ENCODE measurements around the gene DNM3.

Gene DNM3

DNA sequence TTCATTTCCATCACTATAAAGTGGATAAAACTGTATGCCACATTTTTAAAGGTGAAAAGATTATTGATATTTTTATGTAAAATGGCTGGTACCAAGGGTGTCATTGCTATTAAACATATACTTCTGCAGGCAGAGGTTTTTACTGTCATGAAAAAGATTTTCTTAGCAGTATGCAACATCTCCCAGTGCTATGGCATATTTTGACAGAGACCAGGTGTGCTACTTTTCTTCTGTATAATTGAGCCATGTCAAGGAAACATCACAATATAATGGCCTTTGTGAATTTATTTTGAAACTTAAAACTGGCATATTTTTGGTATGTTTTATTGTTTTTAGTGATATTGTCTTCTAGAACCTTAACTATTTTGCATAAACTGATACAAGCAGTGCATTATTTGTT lies 362.6 kb downstream of the DNM3 start:
- no peak for DNase-seq

DNA sequence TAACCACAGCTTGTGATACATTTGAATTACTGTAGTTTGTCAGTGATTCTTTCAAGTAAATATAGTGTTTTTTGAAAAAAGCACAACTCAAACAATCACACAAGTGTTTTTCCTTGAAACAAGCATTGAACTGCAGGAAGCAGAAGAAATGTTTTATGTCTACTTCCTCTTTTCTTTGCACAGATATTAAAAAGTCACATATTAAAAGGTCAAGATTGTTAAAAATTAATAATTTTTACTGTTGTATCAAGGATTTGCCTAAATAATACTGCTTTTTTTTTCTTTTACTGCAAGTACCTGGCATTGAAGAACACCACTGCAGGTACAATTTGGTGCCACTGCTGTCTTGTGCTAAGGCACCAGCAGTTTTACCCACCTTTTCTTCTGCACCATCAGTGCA lies 365.0 kb downstream of the DNM3 start:
- DNase-seq = no peak
- no peak for TF ChIP-seq POLR2A (IDR thresholded peaks at IDR 0.05; ENCODE audit: low read length)
- no peak for TF ChIP-seq GATA1 (IDR thresholded peaks at IDR 0.05; ENCODE audit: low read depth, low read length)

More for the DNA sequence above, 362.6 kb downstream of the DNM3 start:
- no peak for TF ChIP-seq POLR2A (IDR thresholded peaks at IDR 0.05; ENCODE audit: low read length)
- TF ChIP-seq GATA1 (IDR thresholded peaks at IDR 0.05; ENCODE audit: low read depth, low read length) = no peak

DNA sequence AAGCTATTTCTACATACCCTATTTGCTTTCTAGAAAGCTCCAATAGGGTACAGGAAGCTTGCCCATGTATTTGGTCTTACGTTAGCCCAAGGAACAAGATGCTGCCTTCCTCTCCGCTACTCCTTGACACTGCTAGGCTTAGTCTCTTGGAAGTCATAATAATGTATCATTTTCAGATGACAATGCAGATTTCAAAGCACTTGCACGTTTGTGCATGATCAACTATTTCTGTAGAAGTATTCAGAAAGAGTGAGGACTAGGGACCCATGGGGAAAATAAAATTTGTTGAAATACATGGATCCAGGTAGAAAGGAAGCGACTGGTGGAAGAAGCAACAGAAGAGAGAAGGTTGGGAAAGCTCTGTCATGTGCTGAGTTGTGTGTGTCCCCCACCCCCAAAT lies 367.3 kb downstream of the DNM3 start:
- TF ChIP-seq GATA1 (IDR thresholded peaks at IDR 0.05; ENCODE audit: low read depth, low read length) (no peak), POLR2A (IDR thresholded peaks at IDR 0.05; ENCODE audit: low read length) (no peak)
- no peak for DNase-seq

DNA sequence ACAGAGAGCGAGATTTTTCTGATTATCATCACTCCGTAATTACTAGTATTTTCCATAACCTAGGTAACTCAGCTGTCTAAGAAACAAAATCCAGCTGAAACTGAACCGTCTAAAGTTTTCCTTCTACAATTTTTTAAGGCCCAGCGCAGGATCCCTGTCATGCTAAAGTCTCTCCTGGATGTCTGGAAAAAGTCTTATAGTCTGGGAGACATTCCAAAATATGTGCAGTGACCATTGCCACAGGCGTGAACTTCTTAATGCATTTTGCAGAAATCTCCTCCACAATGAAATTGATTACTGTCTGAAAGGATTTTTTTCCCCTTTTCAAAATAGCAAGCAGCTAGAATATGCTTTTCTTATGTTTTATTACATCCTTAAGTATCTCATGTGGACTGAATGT lies 369.9 kb downstream of the DNM3 start:
- no peak for TF ChIP-seq POLR2A (IDR thresholded peaks at IDR 0.05; ENCODE audit: low read length)
- TF ChIP-seq GATA1 (IDR thresholded peaks at IDR 0.05; ENCODE audit: low read depth, low read length) = no peak
- DNase-seq = no peak

DNA sequence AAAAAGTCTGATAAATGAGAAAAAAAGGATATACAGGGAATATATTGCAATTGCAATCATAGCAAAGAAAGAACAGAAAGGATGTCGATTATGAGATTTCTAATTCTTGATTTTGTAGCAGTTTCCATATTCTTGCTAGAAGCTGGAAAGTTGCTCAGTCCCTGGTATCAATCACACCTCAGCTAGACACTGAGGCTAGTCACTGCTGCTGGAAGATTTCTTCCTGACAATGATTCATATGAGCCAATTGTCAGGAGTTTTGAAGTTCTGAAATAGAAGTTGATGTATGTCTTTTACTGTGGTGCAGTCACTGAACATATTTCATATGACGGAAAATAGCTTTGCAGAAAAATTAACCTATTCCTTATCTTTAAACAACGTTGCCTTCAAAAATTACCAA lies 370.8 kb downstream of the DNM3 start:
- TF ChIP-seq POLR2A (IDR thresholded peaks at IDR 0.05; ENCODE audit: low read length) (no peak), GATA1 (IDR thresholded peaks at IDR 0.05; ENCODE audit: low read depth, low read length) (no peak)
- DNase-seq = no peak

DNA sequence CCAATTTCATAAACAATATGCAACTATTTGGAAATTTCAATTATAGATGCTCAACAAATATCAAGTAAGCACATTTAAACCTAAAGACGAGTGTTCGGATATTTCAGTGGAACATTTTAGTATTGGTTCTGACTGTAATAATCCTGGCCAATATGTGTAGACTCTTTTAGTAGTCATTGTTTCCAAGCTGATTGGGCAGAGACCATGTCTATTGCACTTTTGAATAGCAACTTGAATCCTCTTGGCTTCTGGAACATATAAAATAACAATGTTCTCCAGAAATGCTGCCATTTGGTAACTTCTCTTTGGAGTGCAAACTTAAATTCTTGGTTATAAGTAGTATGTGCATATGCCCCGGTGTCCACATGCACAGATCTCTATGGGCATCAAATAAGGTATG lies 373.7 kb downstream of the DNM3 start:
- no peak for DNase-seq
- TF ChIP-seq POLR2A (IDR thresholded peaks at IDR 0.05; ENCODE audit: low read length) (no peak), GATA1 (IDR thresholded peaks at IDR 0.05; ENCODE audit: low read depth, low read length) (no peak)

DNA sequence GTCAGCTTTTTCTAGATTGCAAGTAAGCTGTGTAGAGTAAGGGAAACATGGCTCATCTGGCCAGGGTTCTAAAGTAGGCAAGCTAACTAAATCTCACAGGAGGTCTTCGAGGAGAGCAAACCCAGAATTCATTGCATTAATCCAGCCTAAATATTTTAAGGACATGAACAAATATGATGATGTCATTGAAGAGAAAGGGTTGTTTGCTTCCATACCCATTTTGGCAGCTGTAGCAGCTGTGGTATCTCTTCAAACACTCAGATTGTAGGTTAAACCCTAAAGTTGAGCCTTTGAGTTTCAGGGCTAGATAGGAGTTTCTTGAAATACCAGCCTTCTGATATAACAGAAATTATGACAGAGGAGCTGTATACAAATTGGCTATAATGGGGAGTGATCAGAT lies 378.7 kb downstream of the DNM3 start:
- TF ChIP-seq POLR2A (IDR thresholded peaks at IDR 0.05; ENCODE audit: low read length) = no peak
- no peak for TF ChIP-seq GATA1 (IDR thresholded peaks at IDR 0.05; ENCODE audit: low read depth, low read length)
- DNase-seq = no peak

DNA sequence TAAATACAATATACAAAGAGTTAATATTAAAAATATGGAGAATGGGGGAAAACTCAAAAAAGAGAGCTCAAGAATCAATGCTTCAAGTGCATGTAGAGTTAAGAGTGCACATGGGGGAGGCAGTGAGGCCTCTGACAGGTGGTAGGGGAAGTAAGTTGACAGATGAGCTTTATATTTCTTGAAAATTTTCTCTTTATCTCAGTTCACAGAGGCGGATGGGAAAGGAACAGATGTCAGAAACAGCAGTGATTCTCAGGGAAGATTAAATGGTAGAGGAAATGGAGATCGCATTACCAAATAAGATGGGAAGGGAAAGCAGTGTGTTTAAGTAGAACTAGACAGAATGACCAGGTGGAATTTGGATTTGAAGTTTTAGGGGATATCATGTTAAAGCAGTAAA lies 379.1 kb downstream of the DNM3 start:
- TF ChIP-seq GATA1 (IDR thresholded peaks at IDR 0.05; ENCODE audit: low read depth, low read length) (no peak), POLR2A (IDR thresholded peaks at IDR 0.05; ENCODE audit: low read length) (no peak)
- DNase-seq = no peak

DNA sequence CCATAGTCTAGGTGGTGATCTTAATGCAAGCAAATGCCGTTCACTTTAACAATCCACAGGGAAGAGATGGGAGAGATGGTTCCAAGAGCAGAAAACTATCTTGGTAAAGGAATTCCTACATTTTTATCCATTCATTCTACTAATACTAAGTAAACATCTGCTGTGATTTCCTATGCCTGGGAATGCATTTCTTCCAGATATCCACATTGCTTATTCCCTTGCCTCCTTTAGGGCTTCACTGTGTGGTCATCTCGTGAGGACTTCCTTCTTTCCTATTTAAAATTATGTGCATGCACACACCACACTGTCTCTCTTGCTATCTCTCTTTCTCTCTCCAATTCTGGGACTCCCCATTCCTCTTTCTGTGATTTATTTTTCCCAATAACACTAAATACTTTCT lies 380.1 kb downstream of the DNM3 start:
- no peak for DNase-seq
- no peak for TF ChIP-seq GATA1 (IDR thresholded peaks at IDR 0.05; ENCODE audit: low read depth, low read length)

DNA sequence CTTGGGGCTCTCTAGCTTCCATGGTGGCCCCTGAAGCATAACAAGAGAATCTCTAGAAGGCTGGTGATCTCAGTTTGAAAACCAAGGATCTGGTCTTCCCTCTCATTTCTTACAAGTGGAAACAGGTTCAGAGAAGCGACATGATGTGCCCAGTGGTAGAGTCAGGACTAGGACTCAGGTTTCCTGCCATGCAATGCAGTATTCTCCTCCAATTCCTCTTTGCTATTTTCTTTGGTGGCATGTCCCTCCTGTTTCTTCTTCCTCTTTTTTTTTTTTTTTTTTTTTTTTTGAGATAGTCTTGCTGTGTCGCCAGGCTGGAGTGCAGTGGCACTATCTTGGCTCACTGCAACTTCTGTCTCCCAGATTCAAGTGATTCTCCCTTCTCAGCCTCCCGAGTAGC lies 383.6 kb downstream of the DNM3 start:
- no peak for DNase-seq
- TF ChIP-seq GATA1 (IDR thresholded peaks at IDR 0.05; ENCODE audit: low read depth, low read length) = no peak

DNA sequence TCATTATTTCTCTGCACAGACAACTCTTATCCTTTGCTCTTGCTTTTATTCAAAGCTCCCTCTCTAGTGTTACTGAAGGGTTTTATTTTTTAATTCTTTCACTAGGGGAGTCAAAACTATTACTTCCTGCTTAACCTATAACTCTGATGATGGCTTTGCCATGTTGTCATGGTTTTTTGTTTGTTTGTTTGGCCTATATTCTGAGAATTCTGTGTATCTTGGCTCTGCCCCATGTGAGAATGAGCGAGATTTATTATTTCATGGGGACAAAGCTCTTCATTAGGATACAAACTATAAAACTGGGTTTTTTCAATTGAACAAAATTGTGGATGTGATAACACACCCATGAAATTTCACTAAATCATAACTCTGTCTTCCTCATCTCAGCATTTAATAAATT lies 388.6 kb downstream of the DNM3 start:
- no peak for TF ChIP-seq POLR2A (IDR thresholded peaks at IDR 0.05; ENCODE audit: low read length)
- DNase-seq = no peak

DNA sequence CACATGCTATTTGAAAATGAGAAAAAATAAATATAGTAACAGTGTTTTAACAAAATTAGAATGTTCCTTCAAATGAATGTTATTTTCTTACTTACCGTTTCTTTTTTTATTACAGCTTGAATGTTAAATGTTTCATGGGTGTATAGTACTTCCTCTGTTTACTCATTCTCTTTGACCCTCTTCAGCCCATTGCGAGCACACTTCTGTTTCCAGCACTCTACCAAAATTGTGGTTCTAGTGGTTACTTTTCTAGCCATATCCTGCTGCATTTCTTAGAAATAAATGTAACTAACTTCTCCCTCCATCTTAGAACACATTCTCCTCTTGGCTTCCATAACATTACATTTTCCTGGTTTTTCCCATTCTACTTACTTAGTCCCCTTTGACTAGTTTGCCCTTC lies 389.2 kb downstream of the DNM3 start:
- TF ChIP-seq POLR2A (IDR thresholded peaks at IDR 0.05; ENCODE audit: low read length) (no peak), GATA1 (IDR thresholded peaks at IDR 0.05; ENCODE audit: low read depth, low read length) (no peak)
- no peak for DNase-seq

DNA sequence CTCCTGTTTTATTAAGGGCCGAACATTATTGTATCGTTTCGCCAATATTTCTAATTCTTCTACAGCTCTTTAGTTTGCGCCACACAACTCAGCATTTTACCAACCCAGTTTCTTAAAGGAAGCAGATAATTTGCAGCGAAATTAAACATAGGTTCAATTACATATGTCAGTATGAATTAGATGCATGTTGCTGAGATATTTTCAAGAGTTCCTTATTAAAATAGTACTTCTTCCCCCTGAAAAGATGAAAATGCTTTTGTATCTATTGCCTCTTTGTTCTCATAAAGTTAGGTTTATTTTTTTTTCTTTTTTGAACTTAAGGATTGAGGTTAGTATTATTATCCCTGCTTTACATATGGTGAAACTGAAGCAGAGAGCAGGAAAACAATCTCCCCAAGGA lies 395.7 kb downstream of the DNM3 start:
- DNase-seq = no peak
- no peak for TF ChIP-seq POLR2A (IDR thresholded peaks at IDR 0.05; ENCODE audit: low read length)
- no peak for TF ChIP-seq GATA1 (IDR thresholded peaks at IDR 0.05; ENCODE audit: low read depth, low read length)

DNA sequence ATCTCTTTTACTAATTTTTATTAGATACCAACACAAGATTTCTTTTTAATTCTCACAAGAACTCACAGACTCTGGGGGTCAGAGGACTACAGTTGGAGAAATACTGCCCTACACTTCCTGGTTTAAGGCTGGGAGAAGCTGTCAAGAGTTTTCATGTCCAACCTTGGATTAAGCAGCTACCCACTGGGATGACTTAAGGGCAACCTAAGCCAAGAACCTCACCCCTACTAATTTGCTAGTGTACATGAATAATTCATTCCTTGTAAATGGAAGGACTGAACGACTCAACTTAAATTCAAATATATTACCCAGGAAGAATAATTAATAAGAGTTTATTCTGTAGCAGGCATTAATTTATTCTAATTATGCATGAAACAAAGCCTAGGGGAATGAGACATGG lies 396.9 kb downstream of the DNM3 start:
- no peak for DNase-seq
- TF ChIP-seq POLR2A (IDR thresholded peaks at IDR 0.05; ENCODE audit: low read length) (no peak), GATA1 (IDR thresholded peaks at IDR 0.05; ENCODE audit: low read depth, low read length) (no peak)

DNA sequence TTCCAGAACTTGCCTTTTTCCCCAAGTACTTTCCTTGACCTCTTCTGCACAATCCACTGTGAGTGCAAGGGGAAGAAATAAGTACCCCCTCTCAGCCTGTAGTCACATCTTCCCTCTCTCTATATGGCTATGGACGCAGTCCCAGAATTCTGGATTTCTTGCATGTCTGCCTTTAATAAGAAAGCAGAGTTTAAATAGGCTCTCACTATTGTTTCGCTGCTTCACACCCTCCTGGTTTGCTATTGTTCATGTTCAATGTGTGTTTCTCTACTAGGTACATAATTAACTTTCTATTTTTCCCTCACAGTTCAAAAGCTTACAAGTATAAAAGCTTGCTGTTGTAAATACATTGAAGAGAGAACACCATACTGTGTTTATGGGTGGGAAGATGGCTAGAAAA lies 397.7 kb downstream of the DNM3 start:
- TF ChIP-seq POLR2A (IDR thresholded peaks at IDR 0.05; ENCODE audit: low read length) = no peak
- TF ChIP-seq GATA1 (IDR thresholded peaks at IDR 0.05; ENCODE audit: low read depth, low read length) = no peak
- no peak for DNase-seq

DNA sequence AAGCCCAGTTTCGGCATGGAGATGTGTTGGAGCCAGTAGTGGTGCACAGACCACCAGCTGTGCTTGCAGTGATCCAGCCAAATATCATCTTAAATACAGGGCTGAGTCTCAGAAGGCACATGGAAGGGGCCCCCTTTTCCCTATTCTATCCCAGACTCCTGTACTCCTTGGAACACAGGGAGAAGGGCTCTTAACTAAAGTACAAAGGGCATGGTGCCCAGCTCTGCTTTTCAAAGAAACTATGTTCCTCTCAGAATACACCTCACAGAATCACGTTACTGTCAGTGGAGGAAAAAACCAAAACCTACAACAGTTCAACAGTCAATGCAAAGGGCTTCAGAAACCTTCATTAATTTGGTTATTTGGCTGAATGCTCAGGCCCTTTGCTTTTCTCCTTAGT lies 398.6 kb downstream of the DNM3 start:
- DNase-seq = no peak
- TF ChIP-seq POLR2A (IDR thresholded peaks at IDR 0.05; ENCODE audit: low read length) = no peak
- TF ChIP-seq GATA1 (IDR thresholded peaks at IDR 0.05; ENCODE audit: low read depth, low read length) = no peak
